ENCODE data around the gene ADCY2. TPM values are rescaled to one million over a fixed set of nuclear protein-coding genes. Genes with fewer than 3 reads are reported as not detected.

Gene ADCY2
- total and polyA plus RNA-seq, 2 donors, result 0.42 to 1.0 TPM

- H3K4me1 ChIP-seq (ENCODE audit: control insufficient read depth in 2 of 2, insufficient read depth in 2 of 2, low read length in 2 of 2), result no peaks in the 10 kb centered on the region
- no peak overlapping the region for H3K4me3 ChIP-seq (ENCODE audit: low read length in 2 of 2)
- no peaks in the 10 kb centered on the region for H3K27me3 ChIP-seq (ENCODE audit: control insufficient read depth in 2 of 2, insufficient read depth in 1 of 2, low read length in 1 of 2)
- H3K36me3 ChIP-seq (ENCODE audit: control insufficient read depth in 2 of 2, insufficient read depth in 2 of 2, low read length in 1 of 2), result no peaks in the 10 kb centered on the region
- no peaks in the 10 kb centered on the region for H3K9me3 ChIP-seq (ENCODE audit: control insufficient read depth in 2 of 2, insufficient read depth in 1 of 2, low read length in 1 of 2)
- no peak overlapping the region for H3K27ac ChIP-seq (ENCODE audit: low read depth in 1 of 2, low read length in 1 of 2)
- WGBS, result 96% methylated on average over 10 of the region's 10 CpGs
- no peak for DNase-seq (ENCODE audit: low read depth in 6 of 9, low spot score in 9 of 9)
Observed at GRCh38 chr5:7814816-7815215, 418.9 kb downstream of the ADCY2 start.

GRCh38 chr5:7815892-7816534, 420.1 kb downstream of the ADCY2 start:
- H3K27me3 ChIP-seq (ENCODE audit: control insufficient read depth in 2 of 2, insufficient read depth in 1 of 2, low read length in 1 of 2), result no peaks in the 10 kb centered on the region
- H3K36me3 ChIP-seq (ENCODE audit: control insufficient read depth in 2 of 2, insufficient read depth in 2 of 2, low read length in 1 of 2), result no peaks in the 10 kb centered on the region
- WGBS, result 9% methylated on average over 12 of the region's 12 CpGs
- peak; percentile 3 to 52 (median 17) for DNase-seq (ENCODE audit: low read depth in 6 of 9, low spot score in 9 of 9)
- H3K27ac ChIP-seq (ENCODE audit: low read depth in 1 of 2, low read length in 1 of 2), result no peak overlapping the region
- H3K4me3 ChIP-seq (ENCODE audit: low read length in 2 of 2), result no peak overlapping the region
- no peaks in the 10 kb centered on the region for H3K9me3 ChIP-seq (ENCODE audit: control insufficient read depth in 2 of 2, insufficient read depth in 1 of 2, low read length in 1 of 2)
- no peaks in the 10 kb centered on the region for H3K4me1 ChIP-seq (ENCODE audit: control insufficient read depth in 2 of 2, insufficient read depth in 2 of 2, low read length in 2 of 2)

DNA sequence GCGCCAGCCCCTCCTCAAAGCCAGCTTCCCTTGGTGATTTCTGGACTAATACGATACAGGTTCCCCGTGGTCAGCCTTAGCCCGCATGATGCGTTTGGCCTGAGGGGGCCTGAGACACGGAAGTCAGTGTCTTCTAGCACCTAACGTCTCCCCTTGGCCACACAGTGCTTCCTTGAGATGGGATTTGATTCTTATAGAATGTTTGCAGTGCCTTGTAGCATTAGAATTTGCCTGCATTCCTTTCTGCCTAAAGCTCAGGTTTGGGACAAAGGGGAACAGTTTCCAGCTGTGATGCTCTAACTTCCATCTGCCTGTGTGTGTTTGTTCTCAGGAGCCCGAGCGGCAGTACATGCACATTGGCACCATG, 420.6 kb downstream of the ADCY2 start:
- Histone ChIP-seq H3K4me1 (ENCODE audit: control insufficient read depth in 2 of 2, insufficient read depth in 2 of 2, low read length in 2 of 2) (no peaks in the 10 kb centered on the region), H3K36me3 (ENCODE audit: control insufficient read depth in 2 of 2, insufficient read depth in 2 of 2, low read length in 1 of 2) (no peaks in the 10 kb centered on the region), H3K9me3 (ENCODE audit: control insufficient read depth in 2 of 2, insufficient read depth in 1 of 2, low read length in 1 of 2) (no peaks in the 10 kb centered on the region), H3K27ac (ENCODE audit: low read depth in 1 of 2, low read length in 1 of 2) (no peak overlapping the region), H3K4me3 (ENCODE audit: low read length in 2 of 2) (no peak overlapping the region), H3K27me3 (ENCODE audit: control insufficient read depth in 2 of 2, insufficient read depth in 1 of 2, low read length in 1 of 2) (no peaks in the 10 kb centered on the region)
- 50% methylated on average over 9 of the region's 9 CpGs for WGBS
- DNase-seq (ENCODE audit: low read depth in 6 of 9, low spot score in 9 of 9), result no peak

DNA sequence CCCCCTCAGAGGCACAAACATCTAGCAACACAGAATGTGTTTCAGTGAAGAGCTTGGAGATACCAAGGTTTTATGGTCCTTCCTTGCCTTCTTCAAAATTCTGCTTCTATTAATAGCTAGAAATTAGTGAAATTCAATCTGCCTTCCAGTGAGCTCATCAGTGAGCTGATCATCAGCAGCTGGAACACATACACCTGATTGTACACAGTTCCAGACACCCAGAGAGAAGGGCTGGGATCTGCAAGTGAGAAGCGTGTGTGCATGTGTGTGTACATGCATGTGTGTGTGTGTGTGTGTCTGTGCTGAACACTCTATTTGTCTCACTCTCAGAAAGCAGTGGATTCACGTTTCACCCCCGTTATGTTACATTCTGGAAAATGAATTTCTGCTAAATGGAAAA, 426.5 kb downstream of the ADCY2 start:
- H3K27ac ChIP-seq (ENCODE audit: low read depth in 1 of 2, low read length in 1 of 2), result no peak overlapping the region
- 58% methylated on average over 3 of the region's 3 CpGs for WGBS
- no peaks in the 10 kb centered on the region for H3K27me3 ChIP-seq (ENCODE audit: control insufficient read depth in 2 of 2, insufficient read depth in 1 of 2, low read length in 1 of 2)
- H3K4me3 ChIP-seq (ENCODE audit: low read length in 2 of 2), result no peak overlapping the region
- H3K4me1 ChIP-seq (ENCODE audit: control insufficient read depth in 2 of 2, insufficient read depth in 2 of 2, low read length in 2 of 2), result no peaks in the 10 kb centered on the region
- no peaks in the 10 kb centered on the region for H3K36me3 ChIP-seq (ENCODE audit: control insufficient read depth in 2 of 2, insufficient read depth in 2 of 2, low read length in 1 of 2)
- no peak for DNase-seq (ENCODE audit: low read depth in 6 of 9, low spot score in 9 of 9)
- H3K9me3 ChIP-seq (ENCODE audit: control insufficient read depth in 2 of 2, insufficient read depth in 1 of 2, low read length in 1 of 2), result no peaks in the 10 kb centered on the region

DNA sequence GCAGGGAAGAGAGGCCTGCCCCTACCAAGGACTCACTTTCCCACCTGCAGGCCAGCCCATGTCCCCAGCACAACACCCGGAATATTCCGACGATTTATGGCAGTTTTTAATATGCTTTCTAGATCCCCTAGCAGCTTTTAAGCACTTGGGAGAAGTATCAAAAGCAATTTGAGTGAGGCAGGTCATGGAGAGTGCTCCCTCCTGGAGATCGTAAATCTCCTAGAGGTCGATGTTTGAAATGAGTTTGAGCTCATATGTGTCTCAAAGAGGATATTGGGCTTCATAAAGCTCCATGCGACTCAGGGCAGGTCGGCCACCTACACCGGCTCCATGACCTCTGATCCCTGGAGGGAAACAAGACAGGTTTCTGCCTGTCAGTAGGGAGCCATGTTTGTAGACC, 427.7 kb downstream of the ADCY2 start:
- WGBS, result 80% methylated on average over 8 of the region's 8 CpGs
- H3K27ac ChIP-seq (ENCODE audit: low read depth in 1 of 2, low read length in 1 of 2), result no peak overlapping the region
- no peaks in the 10 kb centered on the region for H3K9me3 ChIP-seq (ENCODE audit: control insufficient read depth in 2 of 2, insufficient read depth in 1 of 2, low read length in 1 of 2)
- no peak overlapping the region for H3K4me3 ChIP-seq (ENCODE audit: low read length in 2 of 2)
- H3K4me1 ChIP-seq (ENCODE audit: control insufficient read depth in 2 of 2, insufficient read depth in 2 of 2, low read length in 2 of 2), result no peaks in the 10 kb centered on the region
- no peaks in the 10 kb centered on the region for H3K36me3 ChIP-seq (ENCODE audit: control insufficient read depth in 2 of 2, insufficient read depth in 2 of 2, low read length in 1 of 2)
- no peaks in the 10 kb centered on the region for H3K27me3 ChIP-seq (ENCODE audit: control insufficient read depth in 2 of 2, insufficient read depth in 1 of 2, low read length in 1 of 2)
- no peak for DNase-seq (ENCODE audit: low read depth in 6 of 9, low spot score in 9 of 9)

DNA sequence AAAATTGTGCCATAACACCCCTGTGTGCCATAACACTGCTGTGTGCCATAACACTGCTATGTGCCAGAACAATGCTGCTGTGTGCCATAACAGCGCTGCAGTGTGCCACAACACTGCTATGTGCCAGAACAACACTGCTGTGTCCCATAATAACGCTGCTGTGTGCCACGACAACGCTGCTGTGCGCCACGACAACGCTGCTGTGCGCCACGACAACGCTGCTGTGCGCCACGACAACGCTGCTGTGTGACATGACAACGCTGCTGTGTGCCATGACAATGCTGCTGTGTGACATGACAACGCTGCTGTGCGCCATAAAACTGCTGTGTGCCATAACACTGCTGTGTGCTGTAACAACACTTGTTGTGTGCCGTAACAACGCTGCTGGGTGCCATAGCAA, 429.1 kb downstream of the ADCY2 start:
- WGBS, result 96% methylated on average over 18 of the region's 18 CpGs
- Histone ChIP-seq H3K4me1 (ENCODE audit: control insufficient read depth in 2 of 2, insufficient read depth in 2 of 2, low read length in 2 of 2) (no peaks in the 10 kb centered on the region), H3K27me3 (ENCODE audit: control insufficient read depth in 2 of 2, insufficient read depth in 1 of 2, low read length in 1 of 2) (no peaks in the 10 kb centered on the region), H3K9me3 (ENCODE audit: control insufficient read depth in 2 of 2, insufficient read depth in 1 of 2, low read length in 1 of 2) (no peaks in the 10 kb centered on the region), H3K36me3 (ENCODE audit: control insufficient read depth in 2 of 2, insufficient read depth in 2 of 2, low read length in 1 of 2) (no peaks in the 10 kb centered on the region), H3K4me3 (ENCODE audit: low read length in 2 of 2) (no peak overlapping the region), H3K27ac (ENCODE audit: low read depth in 1 of 2, low read length in 1 of 2) (no peak overlapping the region)
- no peak for DNase-seq (ENCODE audit: low read depth in 6 of 9, low spot score in 9 of 9)

DNA sequence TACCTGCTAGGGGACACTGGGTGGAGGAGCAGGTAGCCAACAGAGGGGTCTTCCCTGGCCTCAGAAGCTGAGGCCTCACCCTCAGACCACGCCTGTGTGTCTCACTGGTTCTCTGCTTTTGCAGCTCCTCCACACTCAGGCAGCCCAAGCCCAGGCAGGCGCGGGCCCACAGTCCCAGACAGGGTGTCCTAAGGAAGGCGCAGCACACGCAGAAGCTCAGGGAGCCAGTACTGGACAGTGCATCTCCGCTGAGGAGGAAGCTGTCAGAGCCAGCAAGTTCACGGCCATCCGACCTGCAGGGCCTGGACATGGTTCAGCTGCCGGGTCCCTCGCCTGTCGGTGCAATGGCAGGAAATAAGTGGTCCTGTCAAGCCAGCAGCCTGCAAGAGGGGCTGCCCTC, 429.7 kb downstream of the ADCY2 start:
- Histone ChIP-seq H3K9me3 (ENCODE audit: control insufficient read depth in 2 of 2, insufficient read depth in 1 of 2, low read length in 1 of 2) (no peaks in the 10 kb centered on the region), H3K27me3 (ENCODE audit: control insufficient read depth in 2 of 2, insufficient read depth in 1 of 2, low read length in 1 of 2) (no peaks in the 10 kb centered on the region), H3K4me1 (ENCODE audit: control insufficient read depth in 2 of 2, insufficient read depth in 2 of 2, low read length in 2 of 2) (no peaks in the 10 kb centered on the region), H3K27ac (ENCODE audit: low read depth in 1 of 2, low read length in 1 of 2) (no peak overlapping the region), H3K36me3 (ENCODE audit: control insufficient read depth in 2 of 2, insufficient read depth in 2 of 2, low read length in 1 of 2) (no peaks in the 10 kb centered on the region), H3K4me3 (ENCODE audit: low read length in 2 of 2) (no peak overlapping the region)
- 92% methylated on average over 11 of the region's 11 CpGs for WGBS
- no peak for DNase-seq (ENCODE audit: low read depth in 6 of 9, low spot score in 9 of 9)

DNA sequence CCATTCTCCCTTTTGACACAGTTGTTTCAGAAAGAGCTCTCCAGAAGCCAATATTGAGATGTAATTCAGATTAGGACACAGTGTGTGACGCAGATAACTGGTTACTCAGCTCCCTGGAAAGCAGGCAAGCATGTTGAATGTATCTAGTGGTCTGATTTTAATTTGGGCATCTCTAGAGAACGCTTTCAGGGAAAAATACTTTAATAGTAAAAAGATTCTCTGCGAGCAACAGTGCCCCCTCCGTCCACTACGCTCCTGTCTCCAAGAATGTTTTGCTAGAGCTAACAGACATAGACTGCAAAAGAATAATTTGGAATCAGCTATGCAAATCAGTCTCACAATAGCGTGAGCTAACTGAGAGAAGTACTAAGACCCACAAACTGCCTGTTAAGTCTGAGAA, 431.7 kb downstream of the ADCY2 start:
- 93% methylated on average over 6 of the region's 6 CpGs for WGBS
- H3K36me3 ChIP-seq (ENCODE audit: control insufficient read depth in 2 of 2, insufficient read depth in 2 of 2, low read length in 1 of 2), result no peaks in the 10 kb centered on the region

DNA sequence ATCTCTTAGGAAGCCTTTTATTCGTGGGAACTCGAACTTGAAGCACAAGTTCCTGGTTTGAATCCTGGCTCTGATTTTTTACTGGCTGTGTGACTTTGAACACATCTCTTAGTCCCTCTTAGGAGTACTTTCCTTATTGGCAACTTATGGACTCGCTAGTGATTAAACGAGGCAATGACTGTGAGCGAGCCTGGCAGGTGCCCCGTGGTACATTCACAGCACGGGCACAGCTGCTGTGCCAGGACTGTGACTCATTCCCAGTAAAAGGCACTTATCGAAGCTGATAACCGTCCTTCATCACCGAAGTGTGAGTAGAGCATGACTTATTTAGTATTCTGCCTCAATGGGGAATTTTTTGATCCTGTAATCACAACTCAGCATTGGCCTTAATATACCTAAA, 432.3 kb downstream of the ADCY2 start:
- Histone ChIP-seq H3K36me3 (ENCODE audit: control insufficient read depth in 2 of 2, insufficient read depth in 2 of 2, low read length in 1 of 2) (no peaks in the 10 kb centered on the region), H3K4me1 (ENCODE audit: control insufficient read depth in 2 of 2, insufficient read depth in 2 of 2, low read length in 2 of 2) (no peaks in the 10 kb centered on the region), H3K27me3 (ENCODE audit: control insufficient read depth in 2 of 2, insufficient read depth in 1 of 2, low read length in 1 of 2) (peaks cover 0 to 3% of the 10 kb centered on the region in 2 donors), H3K9me3 (ENCODE audit: control insufficient read depth in 2 of 2, insufficient read depth in 1 of 2, low read length in 1 of 2) (no peaks in the 10 kb centered on the region), H3K4me3 (ENCODE audit: low read length in 2 of 2) (no peak overlapping the region), H3K27ac (ENCODE audit: low read depth in 1 of 2, low read length in 1 of 2) (no peak overlapping the region)
- WGBS, result 85% methylated on average over 10 of the region's 10 CpGs
- no peak for DNase-seq (ENCODE audit: low read depth in 6 of 9, low spot score in 9 of 9)

More for the DNA sequence above, 431.7 kb downstream of the ADCY2 start:
- Histone ChIP-seq H3K27me3 (ENCODE audit: control insufficient read depth in 2 of 2, insufficient read depth in 1 of 2, low read length in 1 of 2) (peaks cover 0 to 3% of the 10 kb centered on the region in 2 donors), H3K27ac (ENCODE audit: low read depth in 1 of 2, low read length in 1 of 2) (no peak overlapping the region), H3K4me1 (ENCODE audit: control insufficient read depth in 2 of 2, insufficient read depth in 2 of 2, low read length in 2 of 2) (no peaks in the 10 kb centered on the region), H3K9me3 (ENCODE audit: control insufficient read depth in 2 of 2, insufficient read depth in 1 of 2, low read length in 1 of 2) (no peaks in the 10 kb centered on the region), H3K4me3 (ENCODE audit: low read length in 2 of 2) (no peak overlapping the region)
- no peak for DNase-seq (ENCODE audit: low read depth in 6 of 9, low spot score in 9 of 9)

DNA sequence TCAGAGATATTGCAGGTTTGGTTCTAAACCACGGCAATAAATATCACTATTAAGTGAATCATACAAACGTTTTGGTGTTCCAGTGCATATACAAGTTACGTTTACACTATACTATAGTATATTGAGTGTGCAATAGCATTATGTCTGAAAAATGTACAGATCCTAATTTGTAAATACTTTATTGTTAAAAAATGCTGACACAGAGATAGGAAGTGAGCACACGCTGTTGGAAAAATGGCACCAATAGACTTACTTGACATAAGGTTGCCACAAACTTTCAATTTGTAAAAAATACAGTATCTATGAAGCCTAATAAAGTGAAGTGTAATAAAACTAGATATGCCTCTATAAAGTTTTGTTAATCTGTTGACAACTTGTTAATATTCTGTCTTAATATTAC, 439.0 kb downstream of the ADCY2 start:
- 92% methylated on average over 4 of the region's 4 CpGs for WGBS
- Histone ChIP-seq H3K9me3 (ENCODE audit: control insufficient read depth in 2 of 2, insufficient read depth in 1 of 2, low read length in 1 of 2) (no peaks in the 10 kb centered on the region), H3K4me3 (ENCODE audit: low read length in 2 of 2) (no peak overlapping the region), H3K27ac (ENCODE audit: low read depth in 1 of 2, low read length in 1 of 2) (no peak overlapping the region), H3K27me3 (ENCODE audit: control insufficient read depth in 2 of 2, insufficient read depth in 1 of 2, low read length in 1 of 2) (peaks cover 0 to 3% of the 10 kb centered on the region in 2 donors), H3K4me1 (ENCODE audit: control insufficient read depth in 2 of 2, insufficient read depth in 2 of 2, low read length in 2 of 2) (no peaks in the 10 kb centered on the region), H3K36me3 (ENCODE audit: control insufficient read depth in 2 of 2, insufficient read depth in 2 of 2, low read length in 1 of 2) (no peaks in the 10 kb centered on the region)
- DNase-seq (ENCODE audit: low read depth in 6 of 9, low spot score in 9 of 9), result no peak

All from thymus (tissue), 11 donors.